Ishikawa (cell line): ENCODE measurements around the gene MAP3K4.

Experiments used
- CREB1 ChIP-seq: IDR thresholded peaks from 2 replicates; pipeline ENCODE4 v1.6.1; 2012; ENCODE audit warnings: low read depth
- EGR1 ChIP-seq: IDR thresholded peaks from 2 replicates; pipeline ENCODE4 v1.6.1; 2012
- FOXM1 ChIP-seq: IDR thresholded peaks from 2 replicates; pipeline ENCODE4 v1.6.1; 2012; ENCODE audit warnings: low read depth, borderline replicate concordance
- NFIC ChIP-seq: IDR thresholded peaks from 2 replicates; pipeline ENCODE4 v1.6.1; 2012
- RAD21 ChIP-seq: IDR thresholded peaks from 2 replicates; pipeline ENCODE4 v1.6.1; 2012; ENCODE audit warnings: low read depth
- REST ChIP-seq: IDR thresholded peaks from 2 replicates; pipeline ENCODE4 v1.6.1; 2012; ENCODE audit warnings: low read depth, mild to moderate bottlenecking
- TAF1 ChIP-seq: IDR thresholded peaks from 2 replicates; pipeline ENCODE4 v1.6.1; 2012; ENCODE audit warnings: low read depth, mild to moderate bottlenecking
- TCF12 ChIP-seq: IDR thresholded peaks from 2 replicates; pipeline ENCODE4 v1.6.1; 2012; ENCODE audit warnings: low read depth
- USF1 ChIP-seq: IDR thresholded peaks from 2 replicates; pipeline ENCODE4 v1.6.1; 2012
- YY1 ChIP-seq: IDR thresholded peaks from 2 replicates; pipeline ENCODE4 v1.6.1; 2012; ENCODE audit warnings: low read depth
- ZBTB7A ChIP-seq: IDR thresholded peaks from 2 replicates; pipeline ENCODE4 v1.6.1; 2012; ENCODE audit warnings: low read depth

GRCh38 chr6:161136655-161137054, 145.1 kb downstream of the MAP3K4 start:
- TF ChIP-seq ZBTB7A = no peak
- no peak for TF ChIP-seq USF1
- no peak for TF ChIP-seq FOXM1
- TF ChIP-seq REST = no peak
- no peak for TF ChIP-seq RAD21
- TF ChIP-seq TAF1 = no peak
- TF ChIP-seq EGR1 = no peak
- TF ChIP-seq NFIC = no peak
- TF ChIP-seq TCF12 = no peak
- TF ChIP-seq CREB1 = no peak
- no peak for TF ChIP-seq YY1
